GM19452 (cell line): ENCODE measurements around the gene EYA2.
A peak's percentile ranks its signal among the peaks of the same experiment; 100 is the strongest.

Source experiments
- ATAC-seq: cut with Tn5 transposase; IDR thresholded peaks from one replicate; pipeline ENCODE4 v1.9.1; 2021; ENCODE audit not compliant: unreplicated experiment

Gene EYA2

DNA sequence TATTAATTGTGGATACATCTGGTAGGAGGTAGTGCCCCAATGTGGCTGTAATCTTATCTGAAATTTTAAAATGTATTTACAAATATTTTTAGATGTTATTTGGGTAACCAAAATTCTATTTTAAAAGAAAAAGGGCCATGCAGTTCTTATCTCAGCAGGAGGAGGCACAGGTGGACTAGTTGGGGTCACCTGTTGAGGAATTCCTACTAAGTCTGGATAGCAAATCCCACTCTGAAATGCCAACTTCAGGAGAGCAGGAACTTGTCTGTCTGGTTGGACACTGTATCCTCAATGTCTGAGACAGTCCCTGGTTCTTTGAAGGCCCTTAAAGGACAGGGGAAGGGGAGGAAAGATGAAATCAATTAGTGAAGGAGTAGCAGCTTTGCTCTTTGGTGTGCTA, 82.6 kb downstream of the EYA2 start:
- ATAC-seq: no peak

DNA sequence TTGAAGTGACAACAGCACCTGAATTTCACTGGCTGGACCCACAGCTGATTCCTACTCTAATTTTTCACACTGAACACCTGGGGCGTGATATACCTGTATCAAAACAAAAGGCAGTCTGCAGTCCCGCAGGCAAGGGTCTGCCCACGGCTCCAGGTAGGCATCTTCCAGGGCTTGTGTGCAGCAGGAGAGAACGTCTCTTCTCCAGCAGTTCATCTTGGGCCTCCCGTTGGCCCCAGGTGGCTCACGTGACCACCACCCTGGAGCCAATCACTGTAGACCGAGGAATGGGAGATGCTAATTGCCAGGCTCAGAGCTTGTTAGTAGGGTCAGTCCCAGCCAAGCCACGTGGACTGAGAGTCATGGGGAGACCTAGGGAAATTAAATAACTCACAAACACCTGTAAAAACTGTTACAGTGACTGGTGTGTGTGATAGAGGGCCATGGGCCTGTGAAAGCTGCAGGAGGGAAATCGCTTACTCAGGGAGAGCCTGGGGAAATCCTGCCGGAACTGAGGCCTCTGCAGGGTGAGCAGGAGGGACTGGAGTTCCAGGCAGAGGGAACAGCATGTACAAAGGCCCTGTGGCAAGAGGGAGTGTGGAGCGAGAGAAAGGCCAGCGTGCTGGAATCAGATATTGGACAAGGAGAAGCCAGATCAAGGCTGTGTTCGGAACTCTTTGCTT, 83.4 kb downstream of the EYA2 start:
- ATAC-seq: no peak

DNA sequence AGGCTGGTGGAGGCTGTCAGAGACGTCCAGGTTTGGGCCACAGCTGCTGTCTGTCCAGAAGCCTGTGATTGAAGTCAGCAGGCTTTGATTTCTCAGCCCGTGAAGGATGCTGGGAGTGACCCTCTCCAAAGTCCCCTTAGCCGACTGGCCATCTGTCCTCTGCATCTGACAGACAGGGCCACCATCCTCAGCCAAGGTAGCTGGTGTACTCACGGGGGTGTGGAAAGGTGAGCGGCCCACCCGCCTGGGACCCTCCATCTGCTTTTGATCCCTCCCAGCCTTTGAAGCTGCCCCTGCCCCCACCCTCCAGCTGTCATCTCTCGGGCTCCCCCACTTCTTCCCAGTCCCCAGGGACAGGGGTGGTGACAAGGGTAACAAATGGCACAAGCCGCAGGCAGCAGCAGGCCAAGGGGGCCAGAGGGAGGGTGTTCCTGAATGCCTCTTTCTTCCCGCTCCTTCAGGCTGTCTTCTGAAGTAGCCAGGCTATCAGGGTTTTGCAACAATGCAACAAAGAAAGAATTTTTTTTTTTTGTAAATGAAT, 84.4 kb downstream of the EYA2 start:
- ATAC-seq: no peak

DNA sequence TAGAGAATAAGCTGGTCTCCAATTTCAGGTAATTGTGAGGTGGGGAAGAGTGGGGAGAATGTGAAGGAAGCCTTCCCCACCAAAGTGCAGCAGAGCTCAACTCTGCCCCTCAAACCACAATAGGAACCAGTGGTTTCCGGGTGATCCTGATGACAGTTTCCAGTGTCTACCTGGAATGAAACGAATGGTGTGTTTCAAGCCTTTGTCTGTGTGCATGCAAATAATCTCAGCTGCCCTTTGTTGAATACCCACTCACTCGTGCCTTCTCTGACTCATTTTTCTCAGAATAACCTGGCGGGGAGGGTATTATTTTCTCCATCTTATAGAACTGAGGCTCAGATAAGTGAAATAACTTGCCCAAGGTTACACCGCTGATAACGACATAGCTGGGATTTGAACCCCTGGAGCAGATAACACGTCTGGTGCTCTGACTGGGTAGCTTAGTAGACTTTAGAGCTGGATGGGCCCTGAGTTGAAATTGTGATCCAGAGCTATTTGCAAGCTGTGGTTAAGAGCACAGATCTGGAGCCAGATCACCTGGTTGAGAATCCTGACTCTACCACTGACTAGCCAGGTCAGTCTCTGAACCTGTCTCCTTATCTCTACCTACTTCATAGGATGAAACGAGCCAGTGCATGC, 85.1 kb downstream of the EYA2 start:
- no peak for ATAC-seq

DNA sequence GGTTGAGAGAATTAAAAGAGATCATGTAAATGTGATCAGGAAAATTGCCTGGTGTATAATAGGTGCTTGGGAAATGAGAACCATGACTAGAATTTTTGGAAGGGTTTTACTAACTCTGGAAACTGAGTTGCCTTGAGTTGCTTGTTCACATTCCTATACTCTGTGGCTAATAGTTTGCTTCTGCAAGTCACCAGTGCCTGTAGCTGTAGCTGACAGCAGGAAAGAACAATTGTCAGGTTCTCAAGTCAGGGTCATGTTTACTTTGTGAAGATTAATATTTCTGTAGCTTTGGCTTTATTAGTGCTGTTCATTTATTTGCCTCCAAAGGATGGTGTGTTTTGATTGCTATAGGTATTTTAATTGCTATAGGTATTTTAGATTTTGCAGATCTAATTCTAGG, 86.5 kb downstream of the EYA2 start:
- ATAC-seq: no peak

DNA sequence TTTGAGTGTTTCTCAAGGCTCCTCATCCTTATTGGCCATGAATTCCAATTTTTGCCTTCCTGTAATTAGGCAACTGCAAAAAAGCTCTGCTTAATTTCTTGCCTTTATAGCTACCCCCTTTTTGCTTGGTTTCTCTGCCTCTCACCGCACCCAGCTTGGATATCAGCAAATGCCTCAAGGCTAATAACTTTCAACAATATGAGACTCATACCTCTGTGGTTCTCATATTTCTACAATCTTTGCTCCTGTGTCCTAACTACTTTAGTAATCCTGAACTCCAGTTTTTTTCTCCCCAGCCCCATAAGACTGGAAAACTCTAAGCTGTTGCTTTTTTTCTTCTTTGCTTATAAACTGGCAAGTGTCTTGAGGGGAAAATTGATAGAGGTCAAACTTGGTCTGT, 88.8 kb downstream of the EYA2 start:
- no peak for ATAC-seq

DNA sequence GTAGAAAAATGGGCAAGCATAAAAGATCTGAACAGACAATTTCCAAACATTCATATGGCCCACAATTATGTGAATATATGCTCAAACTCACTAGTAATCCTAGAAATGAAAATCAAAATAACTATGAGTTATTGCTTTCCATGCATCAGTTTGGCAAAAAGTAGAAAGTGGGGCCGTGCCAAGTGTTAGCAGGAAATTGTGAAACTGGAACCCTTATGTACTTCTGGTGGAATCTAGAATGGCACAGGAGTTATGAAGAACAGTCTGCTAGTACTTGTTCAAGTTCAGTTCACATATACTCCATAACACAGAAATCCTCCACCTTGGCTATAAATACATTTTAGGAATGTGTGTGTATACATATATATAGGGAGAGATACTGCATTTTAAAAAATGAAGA, 89.8 kb downstream of the EYA2 start:
- no peak for ATAC-seq

DNA sequence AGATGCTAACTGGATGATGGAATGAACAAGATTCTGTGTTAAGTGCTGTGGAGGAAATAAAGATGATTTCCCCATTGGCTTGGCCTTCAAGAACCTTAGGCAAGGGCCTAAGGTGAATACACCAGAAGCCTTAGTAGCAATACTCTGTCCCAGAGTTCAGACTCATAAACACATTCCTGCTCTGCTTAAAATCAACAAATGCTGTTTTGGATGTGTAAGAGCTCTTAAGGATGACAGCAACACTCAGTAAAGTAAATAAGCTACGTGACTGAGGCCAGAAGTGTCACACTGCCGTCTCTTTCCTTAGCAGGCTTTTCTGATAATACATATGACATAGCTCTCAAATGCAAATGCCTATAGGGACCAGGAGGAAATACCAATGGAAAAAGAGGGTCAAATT, 90.6 kb downstream of the EYA2 start:
- no peak for ATAC-seq

DNA sequence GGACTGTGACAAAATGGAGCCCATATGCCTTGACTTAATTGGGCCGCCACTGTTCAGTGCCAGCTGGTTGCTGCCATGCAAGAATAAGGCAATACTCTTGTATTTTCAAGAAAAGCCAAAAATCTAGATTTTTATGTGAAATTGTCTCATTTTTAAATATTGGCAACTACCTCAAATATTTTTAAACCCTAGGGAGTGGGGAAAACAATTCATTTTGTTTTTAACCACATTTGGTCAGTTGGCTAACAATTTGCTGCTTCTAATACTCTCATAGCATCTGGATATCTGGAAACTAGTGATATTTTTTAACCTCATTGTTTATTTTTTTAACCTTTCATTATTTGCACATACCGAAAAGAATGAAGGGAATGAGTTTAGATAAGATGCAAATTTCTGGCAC, 91.0 kb downstream of the EYA2 start:
- ATAC-seq: no peak

DNA sequence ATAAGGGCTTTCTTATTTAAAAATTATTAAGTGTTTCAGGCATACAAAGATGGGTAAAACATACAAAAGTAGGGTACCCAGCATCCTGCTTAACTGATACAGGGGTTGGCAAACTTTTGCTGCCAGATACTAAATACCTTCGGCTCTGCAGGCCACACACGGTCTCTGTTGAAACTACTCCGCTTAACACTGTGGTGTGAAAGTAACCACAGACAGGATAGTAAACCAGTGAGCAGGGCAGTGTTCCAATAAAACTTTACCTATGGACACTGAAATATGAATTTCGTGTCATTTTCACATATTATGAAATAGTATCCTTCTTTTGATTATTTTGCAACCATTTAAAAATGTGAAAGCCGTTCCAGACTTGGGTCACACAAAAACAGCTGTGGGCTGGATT, 92.4 kb downstream of the EYA2 start:
- no peak for ATAC-seq

DNA sequence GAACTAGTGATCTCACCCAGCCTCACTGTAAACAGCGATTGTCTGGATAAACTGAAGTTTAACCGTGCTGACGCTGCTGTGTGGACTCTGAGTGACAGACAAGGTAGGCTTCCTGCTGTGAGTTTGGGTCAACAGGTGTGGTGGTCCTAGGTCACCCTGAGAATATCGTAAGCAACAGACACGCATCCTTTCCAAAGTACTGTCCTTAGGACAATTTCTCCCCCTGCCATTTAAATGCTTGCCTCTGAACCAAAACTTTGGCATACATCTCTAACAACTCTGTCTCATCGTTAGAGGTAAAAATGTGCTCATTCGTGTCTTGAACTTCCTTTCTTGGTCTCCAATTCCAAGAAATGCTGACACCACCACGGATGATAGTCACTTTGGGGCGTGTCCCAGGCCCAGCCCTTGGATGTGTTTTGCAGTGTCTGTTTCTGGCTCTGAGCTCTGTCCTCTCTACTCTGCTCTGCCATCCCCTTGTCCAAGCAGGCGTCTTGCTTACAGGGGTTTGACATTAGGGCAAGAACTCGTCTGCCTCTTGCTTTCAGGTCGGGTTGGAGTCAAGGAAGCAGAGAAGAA, 95.5 kb downstream of the EYA2 start:
- ATAC-seq: no peak

DNA sequence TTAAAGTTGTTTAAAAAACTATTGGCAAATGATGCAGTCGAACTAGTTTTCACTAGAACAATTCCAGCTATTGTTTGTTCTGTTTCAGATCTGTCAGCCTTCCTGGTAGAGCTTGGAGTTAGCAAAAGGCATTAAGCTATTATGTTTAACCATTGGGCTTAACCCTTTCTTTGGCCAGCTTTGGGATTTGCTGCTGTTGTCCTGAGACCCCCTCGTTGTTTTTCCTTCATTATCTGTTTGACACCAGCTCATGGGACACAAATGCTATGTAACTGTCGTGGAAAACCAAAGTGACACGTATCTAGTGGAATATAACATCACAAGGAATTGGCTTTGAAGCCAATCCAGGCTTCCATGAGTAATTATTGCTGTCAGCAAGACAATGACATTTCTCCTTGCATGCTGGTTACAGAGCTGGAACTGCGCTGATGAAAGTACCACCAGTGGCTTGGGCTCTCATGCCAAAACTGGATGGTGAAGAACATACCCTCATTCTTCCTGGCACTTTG, 96.0 kb downstream of the EYA2 start:
- no peak for ATAC-seq

DNA sequence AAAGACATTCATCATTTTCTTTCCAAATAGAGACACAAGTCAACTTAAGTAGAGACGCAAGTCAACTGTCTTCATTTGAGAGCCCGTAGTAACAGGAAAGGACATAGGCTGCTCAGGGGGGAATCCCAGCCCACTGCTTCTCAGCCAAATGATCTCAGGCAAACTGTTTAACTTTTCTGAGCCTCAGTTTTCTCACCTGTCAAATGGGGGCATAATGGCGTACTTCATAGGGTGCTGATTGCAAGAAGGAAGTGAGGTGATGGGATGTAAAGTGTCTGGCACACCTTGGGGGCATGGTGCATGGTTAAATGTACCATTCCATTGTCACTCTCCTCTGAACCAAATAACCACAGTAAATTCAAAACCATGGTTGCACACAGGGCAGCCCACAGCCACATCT, 96.5 kb downstream of the EYA2 start:
- no peak for ATAC-seq

DNA sequence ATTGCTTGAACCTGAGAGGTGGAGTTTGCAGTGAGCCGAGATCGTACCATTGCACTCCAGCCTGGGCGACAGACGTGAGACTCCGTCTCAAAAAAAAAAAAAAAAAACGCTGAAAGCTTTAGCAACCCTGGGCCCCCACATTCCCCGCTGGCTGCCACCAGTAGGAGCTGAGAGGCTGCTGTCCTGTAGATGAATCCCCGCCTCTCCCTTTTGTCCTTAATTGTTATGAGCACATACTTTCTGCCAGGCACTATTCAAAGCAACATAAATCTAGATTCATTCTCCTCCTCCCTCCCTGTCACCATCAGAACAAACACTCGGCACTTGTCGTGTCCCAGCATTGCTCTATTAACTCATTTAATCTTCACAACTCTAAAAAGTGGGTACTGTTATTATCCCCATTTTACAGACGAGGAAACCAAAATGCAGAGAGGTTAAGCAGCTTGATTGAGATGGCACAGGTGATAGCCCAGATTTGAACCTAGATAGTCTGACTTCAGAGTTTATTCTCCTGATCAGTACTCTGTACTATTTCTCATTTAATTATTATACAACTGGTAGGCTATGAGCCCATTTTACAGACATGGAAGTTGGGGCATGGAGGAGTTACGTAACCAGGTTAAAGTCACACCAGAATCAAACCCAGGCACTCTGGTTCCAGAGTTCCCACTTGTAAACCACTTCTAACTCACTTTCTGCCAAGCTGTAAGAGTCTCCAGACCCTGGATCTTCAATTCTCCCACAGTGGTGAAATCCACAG, 97.4 kb downstream of the EYA2 start:
- no peak for ATAC-seq

DNA sequence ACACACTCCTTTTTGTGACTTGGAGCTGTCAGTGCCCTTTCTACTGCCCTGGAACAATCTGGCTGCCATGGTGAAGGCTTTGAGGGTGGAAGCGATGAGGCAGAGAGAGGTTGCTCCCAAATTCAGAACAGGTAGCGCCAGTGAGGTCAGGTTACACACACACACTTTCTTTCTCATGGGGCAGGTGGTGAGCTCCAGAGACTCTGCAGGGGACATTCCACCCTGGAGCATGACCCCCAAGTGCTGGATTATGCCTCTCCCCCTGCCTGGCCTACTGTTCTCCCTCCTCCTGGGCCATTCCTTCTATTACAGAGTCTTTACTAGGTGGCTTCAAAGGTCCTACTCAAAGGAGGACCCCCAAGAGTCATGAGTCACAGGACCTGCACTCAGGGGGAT, 98.0 kb downstream of the EYA2 start:
- ATAC-seq: no peak

DNA sequence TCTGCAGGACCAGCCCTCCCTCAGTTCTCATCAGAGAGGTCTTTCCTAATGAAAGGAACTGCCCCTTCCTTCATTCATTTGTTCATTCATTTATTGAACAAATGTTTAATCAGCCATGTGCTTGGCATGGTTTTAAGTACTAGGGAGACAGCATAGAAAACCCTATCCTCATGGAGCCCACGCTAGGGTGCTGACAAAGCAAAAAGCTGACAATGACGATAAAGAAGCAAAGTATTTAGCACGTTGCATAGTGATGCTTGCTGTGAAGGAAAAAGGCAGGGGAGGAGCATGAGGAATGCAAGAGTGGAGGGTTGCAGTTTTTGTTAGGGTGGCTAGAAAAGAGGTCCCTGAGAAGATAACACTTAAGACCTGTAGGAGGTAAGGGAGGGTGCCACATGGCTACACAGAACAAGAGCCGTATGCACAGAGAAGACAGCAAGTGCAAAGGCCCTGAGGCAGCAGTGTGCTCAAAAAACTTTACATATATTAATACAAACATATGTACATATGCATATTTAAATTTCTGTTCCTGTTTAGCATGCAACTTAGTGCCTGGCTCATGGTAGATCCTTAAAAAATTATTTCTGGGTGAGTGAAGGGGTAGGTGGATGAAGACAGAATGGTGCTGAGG, 98.9 kb downstream of the EYA2 start:
- ATAC-seq: no peak

DNA sequence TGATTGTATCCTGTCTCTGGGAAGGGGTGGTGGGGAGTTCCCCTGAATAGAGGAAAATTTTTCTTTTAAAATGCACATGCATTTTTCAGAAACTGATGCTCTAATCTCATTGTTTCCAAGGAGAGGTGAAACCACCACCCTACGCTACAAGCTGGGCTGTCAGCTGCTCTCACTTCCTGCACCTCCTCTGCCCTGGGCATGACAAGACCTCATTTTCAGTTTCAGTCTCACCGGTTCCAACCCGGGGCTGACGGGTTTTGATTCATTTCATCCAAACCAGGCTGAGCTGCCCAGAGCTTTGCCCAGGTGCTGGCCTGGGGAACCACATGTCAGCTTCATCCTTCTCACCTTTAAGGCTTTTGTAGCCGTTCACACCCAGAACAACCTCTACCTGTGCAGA, 99.7 kb downstream of the EYA2 start:
- peak; percentile 93 for ATAC-seq

DNA sequence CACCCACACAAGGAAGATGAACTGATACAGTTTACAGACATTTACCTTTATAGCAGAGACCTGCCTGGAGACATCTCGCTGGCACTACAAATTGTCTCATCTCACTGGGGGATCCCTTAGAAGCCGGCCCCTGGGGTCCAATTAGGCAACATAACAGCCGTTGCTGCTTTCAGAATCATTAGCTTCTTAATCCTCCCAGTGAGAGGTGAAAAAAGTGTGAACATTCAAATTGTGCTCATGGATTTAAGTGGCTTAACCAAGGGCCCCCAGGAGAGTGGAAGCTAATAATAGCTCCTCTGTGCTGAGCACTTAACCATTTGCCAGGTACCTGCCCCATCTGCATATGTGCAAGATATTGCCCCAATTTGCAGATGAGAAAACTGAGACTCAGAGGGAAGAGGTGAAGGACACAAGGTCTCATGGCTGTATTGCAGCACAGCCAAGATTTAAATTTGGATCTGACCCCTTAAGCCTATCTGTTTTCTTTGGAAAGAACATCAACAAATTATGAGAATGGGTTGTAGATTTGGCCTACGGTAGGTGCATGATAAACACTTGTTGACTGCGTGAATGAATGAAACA, 101.0 kb downstream of the EYA2 start:
- ATAC-seq: no peak

DNA sequence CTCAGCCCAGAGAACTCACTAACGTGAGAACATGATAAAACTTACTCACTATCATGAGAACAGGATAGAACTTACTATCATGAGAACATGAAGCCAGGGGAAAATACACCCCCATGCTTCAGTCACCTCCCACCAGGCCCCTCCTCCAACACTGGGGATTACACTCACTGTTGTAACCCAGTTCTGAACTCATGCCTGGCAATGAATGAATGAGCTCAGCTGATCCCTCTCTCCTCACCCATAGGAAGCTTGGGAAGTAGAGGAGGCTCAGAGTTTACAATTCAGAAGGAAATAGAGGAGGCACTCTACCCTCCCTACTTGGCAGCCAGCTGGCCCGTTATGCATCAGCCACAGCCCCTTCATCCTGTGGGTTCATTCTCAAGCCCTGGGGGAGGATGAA, 102.5 kb downstream of the EYA2 start:
- ATAC-seq: no peak

DNA sequence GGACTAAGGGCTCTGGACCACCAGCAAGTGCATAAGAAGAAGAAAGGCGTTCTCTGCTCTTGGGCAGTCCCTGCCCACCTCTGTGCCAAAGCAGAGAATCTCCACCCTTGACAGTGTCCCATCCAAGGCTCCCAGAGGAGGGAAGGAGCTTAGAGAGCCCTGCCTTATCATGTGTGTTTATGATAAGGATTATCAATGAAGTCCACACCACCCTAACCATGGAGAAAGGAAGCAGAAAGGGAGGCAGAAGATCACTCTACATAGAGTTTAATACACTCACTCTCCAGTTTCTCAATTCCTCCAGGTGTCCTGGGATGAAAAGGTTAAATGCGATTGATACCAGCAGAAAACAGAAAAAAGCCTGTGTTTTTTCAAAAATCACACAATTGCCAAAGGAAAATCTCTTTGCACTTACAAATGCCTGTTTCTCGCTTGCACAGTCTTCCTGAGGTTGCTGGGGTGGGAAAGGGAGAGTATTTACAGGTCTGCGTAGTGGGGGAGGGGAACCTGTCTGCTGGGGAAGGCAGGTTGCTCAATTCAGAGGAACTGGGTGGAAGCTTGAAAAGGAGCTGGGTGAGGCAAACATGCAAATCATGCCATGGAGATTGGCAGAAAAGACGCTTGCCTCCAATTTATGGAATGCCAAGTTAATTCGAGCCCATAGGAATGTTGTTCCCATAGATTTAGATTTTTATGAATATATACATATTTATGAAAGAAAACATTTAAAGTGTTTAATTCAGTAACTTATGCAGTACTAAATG, 104.0 kb downstream of the EYA2 start:
- ATAC-seq: no peak
